Lower leg skin (tissue), 3 donors: Measurements from ENCODE around the gene ZNF157.

ENCODE experiments used
- POLR2A ChIP-seq, 2 donors: fragments of 450-650 bp; IDR thresholded peaks; one replicate each; pipeline ENCODE4 v1.6.1; 2016 to 2017; ENCODE audit warnings: antibody characterized with exemption in 2 of 2, mild to moderate bottlenecking in 1 of 2, moderate library complexity in 1 of 2
- TF ChIP-seq, protein P1 (sequence below), 3 donors: fragments of 450-650 bp; IDR thresholded peaks; one replicate each; pipeline ENCODE4 v1.5.1; 2016; ENCODE audit warnings: antibody characterized with exemption in 3 of 3, mild to moderate bottlenecking in 3 of 3, moderate library complexity in 2 of 3

DNA sequence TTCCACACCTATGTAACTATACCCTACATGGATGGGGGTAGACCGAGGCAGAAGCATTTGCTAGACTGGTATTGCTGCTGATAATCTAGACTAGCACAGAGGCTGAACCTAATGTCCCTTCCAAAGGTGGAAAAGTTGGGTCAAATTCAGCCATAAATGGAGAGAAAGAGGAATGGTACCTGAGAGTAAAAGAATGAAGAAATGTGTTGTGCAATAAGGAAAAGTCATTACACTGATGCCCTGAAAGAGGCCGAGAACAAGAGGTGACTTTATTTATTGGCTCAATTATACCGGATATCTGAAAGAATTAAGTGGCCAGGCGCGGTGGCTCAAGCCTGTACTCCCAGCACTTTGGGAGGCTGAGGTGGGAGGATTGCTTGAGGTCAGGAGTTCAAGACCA, 60.5 kb downstream of the ZNF157 start:
- TF ChIP-seq, protein P1, sequence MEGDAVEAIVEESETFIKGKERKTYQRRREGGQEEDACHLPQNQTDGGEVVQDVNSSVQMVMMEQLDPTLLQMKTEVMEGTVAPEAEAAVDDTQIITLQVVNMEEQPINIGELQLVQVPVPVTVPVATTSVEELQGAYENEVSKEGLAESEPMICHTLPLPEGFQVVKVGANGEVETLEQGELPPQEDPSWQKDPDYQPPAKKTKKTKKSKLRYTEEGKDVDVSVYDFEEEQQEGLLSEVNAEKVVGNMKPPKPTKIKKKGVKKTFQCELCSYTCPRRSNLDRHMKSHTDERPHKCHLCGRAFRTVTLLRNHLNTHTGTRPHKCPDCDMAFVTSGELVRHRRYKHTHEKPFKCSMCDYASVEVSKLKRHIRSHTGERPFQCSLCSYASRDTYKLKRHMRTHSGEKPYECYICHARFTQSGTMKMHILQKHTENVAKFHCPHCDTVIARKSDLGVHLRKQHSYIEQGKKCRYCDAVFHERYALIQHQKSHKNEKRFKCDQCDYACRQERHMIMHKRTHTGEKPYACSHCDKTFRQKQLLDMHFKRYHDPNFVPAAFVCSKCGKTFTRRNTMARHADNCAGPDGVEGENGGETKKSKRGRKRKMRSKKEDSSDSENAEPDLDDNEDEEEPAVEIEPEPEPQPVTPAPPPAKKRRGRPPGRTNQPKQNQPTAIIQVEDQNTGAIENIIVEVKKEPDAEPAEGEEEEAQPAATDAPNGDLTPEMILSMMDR (IDR thresholded peaks at IDR 0.05), result no peak
- TF ChIP-seq POLR2A (IDR thresholded peaks at IDR 0.05), result no peak
